Astrocyte of the cerebellum (primary cell): ENCODE measurements around the gene OR6K3.

Experiments
- DNase-seq: peaks from one replicate; pipeline ENCODE4 v3.0.0-alpha.2; 2011; ENCODE audit warnings: low read depth
- H3K4me3 ChIP-seq: 2 replicates; pipeline ENCODE4 v1.5.1; 2011; ENCODE audit warnings: mild to moderate bottlenecking, low read depth, low read length, moderate library complexity
- in situ Hi-C: cut with HindIII; loops from 2 replicates; pipeline ENCODE4 v1.10.0; 2017; ENCODE audit warnings: low sequenced_read_pairs
- TF ChIP-seq, protein P1 (sequence below): IDR thresholded peaks from 2 replicates; pipeline ENCODE4 v1.5.1; 2012; ENCODE audit warnings: low read length, low read depth, moderate library complexity, mild to moderate bottlenecking; ENCODE audit errors: missing control alignments

OR6K3 gene

DNA sequence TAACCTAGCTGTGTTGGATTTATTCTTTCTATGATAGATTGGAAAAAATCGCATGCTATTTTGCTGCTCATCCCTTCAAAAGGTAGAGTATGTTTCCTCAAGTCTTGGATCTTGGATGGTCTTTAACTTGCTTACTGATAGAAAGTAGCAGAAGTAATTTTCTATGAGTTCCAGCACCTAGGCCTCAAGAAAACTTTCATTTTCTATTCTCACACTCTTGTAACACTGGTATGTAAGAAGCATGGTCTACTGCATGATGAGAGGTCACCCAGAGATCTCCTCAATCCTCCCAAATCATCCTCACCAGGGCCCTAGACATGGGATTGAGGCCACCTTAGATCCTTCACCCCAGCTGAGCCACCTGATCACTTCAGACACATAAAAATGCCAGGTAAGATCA lies 41.2 kb downstream of the OR6K3 start:
- in situ Hi-C loops = no loop called here
- TF ChIP-seq, protein P1, sequence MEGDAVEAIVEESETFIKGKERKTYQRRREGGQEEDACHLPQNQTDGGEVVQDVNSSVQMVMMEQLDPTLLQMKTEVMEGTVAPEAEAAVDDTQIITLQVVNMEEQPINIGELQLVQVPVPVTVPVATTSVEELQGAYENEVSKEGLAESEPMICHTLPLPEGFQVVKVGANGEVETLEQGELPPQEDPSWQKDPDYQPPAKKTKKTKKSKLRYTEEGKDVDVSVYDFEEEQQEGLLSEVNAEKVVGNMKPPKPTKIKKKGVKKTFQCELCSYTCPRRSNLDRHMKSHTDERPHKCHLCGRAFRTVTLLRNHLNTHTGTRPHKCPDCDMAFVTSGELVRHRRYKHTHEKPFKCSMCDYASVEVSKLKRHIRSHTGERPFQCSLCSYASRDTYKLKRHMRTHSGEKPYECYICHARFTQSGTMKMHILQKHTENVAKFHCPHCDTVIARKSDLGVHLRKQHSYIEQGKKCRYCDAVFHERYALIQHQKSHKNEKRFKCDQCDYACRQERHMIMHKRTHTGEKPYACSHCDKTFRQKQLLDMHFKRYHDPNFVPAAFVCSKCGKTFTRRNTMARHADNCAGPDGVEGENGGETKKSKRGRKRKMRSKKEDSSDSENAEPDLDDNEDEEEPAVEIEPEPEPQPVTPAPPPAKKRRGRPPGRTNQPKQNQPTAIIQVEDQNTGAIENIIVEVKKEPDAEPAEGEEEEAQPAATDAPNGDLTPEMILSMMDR = no peak
- no peak overlapping the region for H3K4me3 ChIP-seq
- no peak for DNase-seq

DNA sequence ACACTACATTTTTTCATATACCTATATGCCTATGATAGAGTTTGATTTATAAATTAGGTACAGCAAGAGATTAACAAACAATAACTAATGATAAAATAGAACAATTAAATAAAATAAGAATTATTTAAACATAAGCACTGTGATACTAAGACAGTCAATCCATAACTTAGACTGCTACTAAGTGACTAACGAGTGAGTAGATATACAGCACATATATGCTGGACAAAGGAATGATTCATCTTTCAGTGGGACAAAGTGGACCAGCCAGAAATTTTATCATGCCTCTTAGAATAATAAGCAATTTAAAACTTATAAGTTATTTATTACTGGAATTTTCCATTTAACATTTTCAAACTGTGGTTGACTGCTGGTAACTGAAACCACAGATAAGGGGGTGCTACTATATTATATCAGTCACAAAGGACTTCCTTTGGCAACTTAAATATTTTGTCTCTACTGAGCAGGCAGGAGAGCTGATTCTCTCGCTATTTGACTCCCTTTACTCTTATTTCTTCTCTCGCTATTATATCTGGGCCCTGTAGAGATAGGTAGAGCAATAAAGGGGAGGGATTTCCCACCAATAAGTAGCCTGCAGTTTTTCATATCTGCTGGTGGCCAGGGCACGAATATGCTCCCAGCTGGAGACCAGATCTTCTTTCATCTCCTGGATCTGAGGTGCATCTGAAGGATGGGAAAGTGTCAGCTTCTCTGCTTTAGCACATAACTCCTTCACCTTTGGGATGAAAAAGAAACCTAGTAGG lies 44.8 kb downstream of the OR6K3 start:
- in situ Hi-C loops = no loop called here
- no peak overlapping the region for H3K4me3 ChIP-seq
- TF ChIP-seq, protein P1 = no peak
- DNase-seq = no peak

DNA sequence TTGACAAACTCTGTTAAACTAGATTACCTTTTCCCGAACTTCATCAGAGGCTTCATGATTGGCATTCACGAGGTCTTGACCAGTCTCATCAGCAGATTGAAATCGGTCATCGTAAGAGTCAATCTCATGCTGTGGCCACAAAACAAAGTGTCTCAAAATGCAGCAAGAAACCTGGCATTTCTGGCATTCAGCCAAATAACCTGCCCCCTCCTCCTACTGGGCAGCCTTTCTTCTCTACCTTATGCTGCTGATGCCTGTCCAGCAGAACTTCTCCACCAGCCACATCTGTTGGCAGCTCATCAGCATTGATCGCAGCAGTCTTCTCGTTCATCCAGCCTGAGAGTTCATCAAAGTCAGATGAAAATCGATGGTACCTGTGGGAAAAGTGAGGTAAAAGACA lies 46.2 kb downstream of the OR6K3 start:
- TF ChIP-seq, protein P1 = no peak
- H3K4me3 ChIP-seq = no peak overlapping the region
- in situ Hi-C loops = no loop called here
- DNase-seq = no peak
